Measurements from ENCODE around the gene ABCG5.

Gene ABCG5

GRCh38 chr2:43852196-43852730, 13.6 kb upstream of the ABCG5 start:
- Mint-ChIP-seq H3K9me3 (no peaks in the 10 kb centered on the region), H3K27ac (no peak overlapping the region), H3K27me3 (peaks cover 34% of the 10 kb centered on the region), H3K36me3 (ENCODE audit: low read depth) (no peaks in the 10 kb centered on the region), H3K4me1 (ENCODE audit: low read depth) (no peaks in the 10 kb centered on the region), H3K4me3 (no peak overlapping the region)

DNA sequence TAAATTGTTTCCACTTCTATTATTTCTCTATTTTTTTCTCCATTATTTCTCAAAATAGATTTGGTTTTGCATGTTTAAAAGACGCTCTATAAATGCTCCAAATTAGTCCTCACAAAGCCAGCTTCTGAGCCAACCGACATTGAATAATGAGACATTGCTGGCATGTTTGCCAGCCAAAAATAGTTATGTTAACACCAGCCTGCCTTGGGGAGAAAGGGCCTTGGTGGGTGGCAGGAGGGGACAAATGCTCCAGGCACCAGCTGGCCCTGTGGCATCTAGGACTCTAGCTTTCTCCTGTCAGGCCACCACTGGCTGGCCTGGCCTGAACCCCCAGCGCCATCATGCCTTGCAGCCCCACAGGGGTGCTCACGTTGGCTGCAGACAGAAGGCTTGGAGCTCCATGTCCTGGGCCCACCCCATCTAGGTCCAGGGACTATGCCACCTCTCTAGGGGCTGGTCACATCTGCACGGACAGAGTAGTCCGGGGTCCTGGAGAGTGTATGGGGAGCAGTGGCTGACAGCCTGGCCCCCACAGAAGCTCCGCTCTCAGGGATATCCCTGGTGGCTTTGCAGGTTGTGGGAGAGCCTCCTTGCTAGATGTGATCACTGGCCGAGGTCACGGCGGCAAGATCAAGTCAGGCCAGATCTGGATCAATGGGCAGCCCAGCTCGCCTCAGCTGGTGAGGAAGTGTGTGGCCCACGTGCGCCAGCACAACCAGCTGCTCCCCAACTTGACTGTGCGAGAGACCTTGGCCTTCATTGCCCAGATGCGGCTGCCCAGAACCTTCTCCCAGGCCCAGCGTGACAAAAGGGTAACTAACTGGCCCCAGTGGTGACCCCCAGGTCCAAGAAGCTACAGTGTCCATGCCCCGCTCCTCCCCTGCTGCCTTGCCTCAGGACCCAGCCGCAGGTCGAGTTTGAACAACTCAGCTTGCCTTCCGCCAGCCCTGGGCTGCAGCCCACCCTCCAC, 12.7 kb upstream of the ABCG5 start:
- Mint-ChIP-seq H3K27ac (no peak overlapping the region), H3K36me3 (ENCODE audit: low read depth) (no peaks in the 10 kb centered on the region), H3K27me3 (peaks cover 26% of the 10 kb centered on the region), H3K4me3 (no peak overlapping the region), H3K9me3 (no peaks in the 10 kb centered on the region), H3K4me1 (ENCODE audit: low read depth) (no peaks in the 10 kb centered on the region)

DNA sequence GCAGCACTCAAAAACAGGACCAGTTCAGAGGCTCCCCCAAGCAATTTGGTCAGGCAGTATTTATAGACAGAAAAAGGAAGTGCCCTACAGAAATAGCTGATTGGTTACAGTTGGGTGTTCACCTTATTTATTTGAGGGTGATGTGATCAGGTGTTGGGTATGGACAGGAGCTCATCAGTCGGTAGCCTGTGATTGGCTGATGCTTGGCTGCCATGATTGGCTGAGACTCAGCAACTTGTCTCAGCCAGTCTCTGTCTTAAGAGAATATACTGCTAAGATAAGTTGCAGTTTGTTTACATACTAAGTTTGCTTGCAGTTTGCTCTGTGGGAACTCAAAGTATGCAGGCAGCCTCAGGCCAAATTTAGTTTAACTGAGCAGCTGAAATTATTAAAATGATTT, 9.6 kb upstream of the ABCG5 start:
- Mint-ChIP-seq H3K4me3 (no peak overlapping the region), H3K36me3 (ENCODE audit: low read depth) (no peaks in the 10 kb centered on the region), H3K4me1 (ENCODE audit: low read depth) (no peaks in the 10 kb centered on the region), H3K27me3 (peaks cover 6% of the 10 kb centered on the region), H3K9me3 (no peaks in the 10 kb centered on the region), H3K27ac (no peak overlapping the region)

- Mint-ChIP-seq H3K27ac (no peak overlapping the region), H3K9me3 (no peaks in the 10 kb centered on the region)
Observed at GRCh38 chr2:43846140-43846793, 7.6 kb upstream of the ABCG5 start.

DNA sequence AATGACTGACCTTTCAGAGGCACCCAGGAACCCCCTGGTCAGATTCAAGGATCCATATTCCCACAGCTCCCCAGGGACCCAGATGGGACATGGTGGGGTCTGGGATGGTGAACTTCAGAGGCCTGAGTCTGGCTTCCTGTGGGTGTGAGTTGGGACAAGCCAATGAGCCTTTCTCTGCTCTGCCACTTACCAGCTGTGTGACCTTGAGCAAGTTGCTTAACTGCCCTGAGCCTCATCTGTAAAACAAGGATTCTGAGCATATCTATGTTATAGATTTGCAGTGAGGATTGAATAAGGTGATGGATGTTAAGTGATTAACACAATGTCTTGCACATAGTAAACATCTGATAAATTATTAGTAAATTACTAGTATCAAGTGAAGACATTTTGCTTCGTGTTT, 6.5 kb upstream of the ABCG5 start:
- H3K9me3 Mint-ChIP-seq = no peaks in the 10 kb centered on the region
- H3K36me3 Mint-ChIP-seq (ENCODE audit: low read depth) = no peaks in the 10 kb centered on the region
- no peak overlapping the region for H3K4me3 Mint-ChIP-seq
- no peaks in the 10 kb centered on the region for H3K27me3 Mint-ChIP-seq
- no peaks in the 10 kb centered on the region for H3K4me1 Mint-ChIP-seq (ENCODE audit: low read depth)
- H3K27ac Mint-ChIP-seq = no peak overlapping the region

More at GRCh38 chr2:43846140-43846793, 7.6 kb upstream of the ABCG5 start:
- H3K4me3 Mint-ChIP-seq = no peak overlapping the region
- no peaks in the 10 kb centered on the region for H3K27me3 Mint-ChIP-seq
- H3K36me3 Mint-ChIP-seq (ENCODE audit: low read depth) = no peaks in the 10 kb centered on the region
- no peaks in the 10 kb centered on the region for H3K4me1 Mint-ChIP-seq (ENCODE audit: low read depth)

GRCh38 chr2:43842866-43843226, 4.2 kb upstream of the ABCG5 start:
- no peaks in the 10 kb centered on the region for H3K36me3 Mint-ChIP-seq (ENCODE audit: low read depth)
- no peaks in the 10 kb centered on the region for H3K9me3 Mint-ChIP-seq
- H3K4me1 Mint-ChIP-seq (ENCODE audit: low read depth) = no peaks in the 10 kb centered on the region
- no peaks in the 10 kb centered on the region for H3K27me3 Mint-ChIP-seq
- no peak overlapping the region for H3K4me3 Mint-ChIP-seq
- H3K27ac Mint-ChIP-seq = no peak overlapping the region

GRCh38 chr2:43841949-43842865, 3.6 kb upstream of the ABCG5 start:
- Mint-ChIP-seq H3K9me3 (no peaks in the 10 kb centered on the region), H3K4me3 (no peak overlapping the region), H3K4me1 (ENCODE audit: low read depth) (no peaks in the 10 kb centered on the region), H3K27ac (no peak overlapping the region), H3K36me3 (ENCODE audit: low read depth) (no peaks in the 10 kb centered on the region), H3K27me3 (no peaks in the 10 kb centered on the region)

- Mint-ChIP-seq H3K36me3 (ENCODE audit: low read depth) (no peaks in the 10 kb centered on the region), H3K27ac (no peak overlapping the region), H3K4me3 (no peak overlapping the region), H3K27me3 (no peaks in the 10 kb centered on the region), H3K9me3 (no peaks in the 10 kb centered on the region), H3K4me1 (ENCODE audit: low read depth) (no peaks in the 10 kb centered on the region)
Observed at GRCh38 chr2:43840965-43841364, 2.3 kb upstream of the ABCG5 start.

DNA sequence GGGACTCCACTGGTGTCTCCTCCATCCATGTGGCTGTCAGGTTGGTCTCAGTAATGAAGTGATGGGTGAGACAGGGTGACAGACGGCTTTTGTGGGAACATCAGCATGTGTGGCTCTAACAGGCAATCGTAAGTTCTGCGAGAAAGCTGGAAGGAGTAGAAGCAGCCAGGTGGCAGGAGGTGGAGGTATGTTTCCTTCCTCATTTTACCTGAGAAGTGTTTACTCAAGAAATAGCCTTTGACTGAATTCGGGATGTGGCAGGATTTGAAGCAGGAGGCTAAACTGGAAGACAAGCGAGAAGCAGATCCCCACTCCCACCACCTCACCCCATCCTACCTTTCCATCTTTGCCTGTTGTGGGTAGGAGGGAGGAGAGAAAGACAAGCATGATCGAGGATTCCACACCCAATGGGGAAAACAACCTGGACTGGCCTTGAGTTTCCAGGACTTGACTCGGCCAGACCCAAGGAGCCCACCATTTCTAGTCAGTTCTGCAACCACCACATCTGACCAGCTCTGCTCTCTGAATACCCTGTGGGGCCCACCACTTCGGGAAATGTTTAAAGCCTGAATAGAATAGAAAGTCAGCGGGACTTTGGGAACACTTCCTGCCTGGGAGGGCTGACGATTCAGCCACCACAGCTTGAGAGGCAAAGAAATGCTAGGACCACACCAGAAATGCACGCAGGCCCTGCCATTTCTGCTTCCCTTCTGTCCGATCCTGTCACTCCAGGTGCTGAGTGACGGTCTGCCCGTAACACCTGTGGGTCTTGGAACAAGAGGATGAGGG, 1.3 kb upstream of the ABCG5 start:
- H3K9me3 Mint-ChIP-seq = no peaks in the 10 kb centered on the region
- no peaks in the 10 kb centered on the region for H3K27me3 Mint-ChIP-seq
- H3K4me3 Mint-ChIP-seq = no peak overlapping the region
- no peaks in the 10 kb centered on the region for H3K36me3 Mint-ChIP-seq (ENCODE audit: low read depth)
- no peak overlapping the region for H3K27ac Mint-ChIP-seq
- H3K4me1 Mint-ChIP-seq (ENCODE audit: low read depth) = no peaks in the 10 kb centered on the region

DNA sequence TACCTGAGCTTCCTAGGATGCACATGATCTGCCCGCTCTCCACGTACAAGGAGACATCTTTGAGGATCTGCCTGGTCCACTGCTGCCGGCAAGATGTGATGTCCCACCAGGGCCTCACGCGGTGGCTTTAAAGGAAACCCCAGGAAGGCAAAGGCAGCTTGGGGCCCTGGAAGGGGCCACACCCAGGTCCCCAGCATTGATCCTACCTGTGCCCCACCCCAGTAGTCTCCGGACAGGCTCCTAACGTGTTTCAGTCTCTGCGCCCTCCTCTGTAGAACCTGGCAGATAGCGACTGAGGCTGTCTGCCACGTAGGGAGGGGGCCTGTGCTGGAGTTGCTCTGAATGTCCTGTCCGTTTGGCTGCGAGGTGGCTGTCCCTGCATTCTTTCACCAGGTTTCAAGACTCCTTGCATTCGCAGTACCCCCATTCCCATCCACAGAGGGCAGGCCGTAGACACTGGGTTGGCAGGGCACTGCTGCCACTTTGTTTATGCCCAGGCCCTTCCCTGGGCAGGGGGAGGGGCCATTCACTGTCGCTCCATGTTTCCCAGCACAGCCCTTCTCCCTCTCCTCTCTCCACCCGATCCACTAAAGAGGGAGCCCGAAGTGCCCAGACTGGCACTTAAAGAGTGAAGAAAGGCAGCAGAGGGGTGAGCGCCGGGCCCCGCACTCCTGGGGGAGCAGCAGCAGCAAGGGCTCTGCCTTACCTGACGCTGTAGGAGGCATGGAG, 644 bp downstream of the ABCG5 start:
- H3K4me3 Mint-ChIP-seq = no peak overlapping the region
- no peaks in the 10 kb centered on the region for H3K27me3 Mint-ChIP-seq
- no peaks in the 10 kb centered on the region for H3K36me3 Mint-ChIP-seq (ENCODE audit: low read depth)
- no peaks in the 10 kb centered on the region for H3K9me3 Mint-ChIP-seq
- no peaks in the 10 kb centered on the region for H3K4me1 Mint-ChIP-seq (ENCODE audit: low read depth)
- H3K27ac Mint-ChIP-seq = no peak overlapping the region

GRCh38 chr2:43837033-43837432, 1.6 kb downstream of the ABCG5 start:
- no peak overlapping the region for H3K4me3 Mint-ChIP-seq
- no peak overlapping the region for H3K27ac Mint-ChIP-seq
- no peaks in the 10 kb centered on the region for H3K4me1 Mint-ChIP-seq (ENCODE audit: low read depth)
- no peaks in the 10 kb centered on the region for H3K9me3 Mint-ChIP-seq
- no peaks in the 10 kb centered on the region for H3K36me3 Mint-ChIP-seq (ENCODE audit: low read depth)
- no peaks in the 10 kb centered on the region for H3K27me3 Mint-ChIP-seq

DNA sequence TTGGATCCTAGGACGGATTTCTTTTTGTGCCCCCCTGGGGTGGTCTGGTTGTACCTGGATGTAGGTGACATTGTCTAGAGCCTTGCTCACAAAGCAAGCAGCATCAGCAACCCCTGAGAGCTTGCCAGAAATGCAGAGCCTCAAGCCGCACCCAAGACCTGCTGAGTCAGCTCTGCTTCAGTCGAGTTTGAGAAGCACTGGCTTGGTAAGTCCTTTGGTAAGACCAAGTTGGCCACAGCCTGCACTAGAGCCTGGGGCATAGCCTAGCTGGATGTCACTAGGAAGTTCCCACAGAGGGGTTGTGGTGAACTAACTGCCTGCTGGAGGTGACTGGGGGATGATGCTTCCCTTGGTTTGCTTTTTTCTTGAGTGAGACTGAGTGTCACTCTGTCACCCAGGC, 6.2 kb downstream of the ABCG5 start:
- Mint-ChIP-seq H3K9me3 (no peaks in the 10 kb centered on the region), H3K27ac (no peak overlapping the region), H3K4me3 (no peak overlapping the region), H3K36me3 (ENCODE audit: low read depth) (no peaks in the 10 kb centered on the region), H3K4me1 (ENCODE audit: low read depth) (peaks cover 4% of the 10 kb centered on the region), H3K27me3 (peaks cover 26% of the 10 kb centered on the region)

DNA sequence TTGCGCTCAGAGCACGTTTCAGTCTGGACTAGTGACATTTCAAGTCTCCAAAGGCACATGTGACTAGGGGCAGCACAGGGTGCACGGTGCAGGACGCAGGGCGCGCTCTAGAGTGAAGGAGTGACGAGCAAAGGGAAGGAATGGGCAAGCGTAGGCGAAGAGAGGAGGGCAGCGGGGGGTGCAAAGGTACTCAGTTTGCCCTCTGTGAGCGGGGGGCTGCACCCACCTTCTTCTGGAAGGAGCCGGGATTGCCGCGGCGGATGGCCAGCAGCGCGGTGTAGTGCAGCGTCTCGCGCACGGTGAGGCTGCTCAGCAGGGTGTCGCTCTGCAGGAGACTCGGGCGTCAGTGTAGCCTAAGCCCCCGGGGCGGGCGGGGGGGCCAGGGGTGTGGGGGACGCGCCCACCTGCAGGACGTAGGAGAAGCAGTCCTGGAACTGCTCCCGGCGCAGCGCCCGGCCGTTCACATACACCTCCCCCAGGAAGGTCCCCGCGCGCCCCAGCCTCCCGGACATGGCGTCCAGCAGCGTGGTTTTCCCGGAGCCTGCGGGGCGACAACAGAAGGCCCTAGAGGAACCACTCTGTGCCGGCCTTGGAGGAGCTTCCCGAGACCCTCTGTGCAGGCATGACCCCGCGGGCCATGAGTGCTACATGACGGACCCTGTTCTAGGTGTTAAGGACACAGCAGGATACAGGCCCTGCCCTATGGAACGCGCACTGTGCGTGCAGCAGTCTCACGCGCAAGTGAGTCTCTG, 6.9 kb downstream of the ABCG5 start:
- Mint-ChIP-seq H3K9me3 (no peaks in the 10 kb centered on the region), H3K36me3 (ENCODE audit: low read depth) (no peaks in the 10 kb centered on the region), H3K4me3 (no peak overlapping the region), H3K27me3 (peaks cover 26% of the 10 kb centered on the region), H3K4me1 (ENCODE audit: low read depth) (peaks cover 4% of the 10 kb centered on the region), H3K27ac (no peak overlapping the region)
